Upper lobe of left lung (tissue), 6 donors: ENCODE data around the gene USB1. TPM values are rescaled to one million over a fixed set of nuclear protein-coding genes. Genes with fewer than 3 reads are reported as not detected.

Experiments
- ATAC-seq, 2 donors: fragments of 200-7000 bp; cut with Tn5 transposase; one replicate each; pipeline ENCODE4 v1.9.1; 2022; ENCODE audit warnings: mild to moderate bottlenecking in 2 of 2, moderate library complexity in 2 of 2; ENCODE audit not compliant: low FRiP score in 2 of 2
- DNase-seq, 2 donors: peaks; one replicate each; pipeline ENCODE4 v3.0.0-alpha.2; 2019 to 2020
- H3K27ac ChIP-seq, 4 donors: fragments of 200-600 bp; sonication (generic); one replicate each; pipeline ENCODE4 v1.5.1; 2016 to 2019
- H3K27me3 ChIP-seq, 4 donors: fragments of 200-600 bp; sonication (generic); one replicate each; pipeline ENCODE4 v1.5.1; 2017 to 2019
- H3K36me3 ChIP-seq, 4 donors: fragments of 200-600 bp; sonication (generic); one replicate each; pipeline ENCODE4 v1.5.1; 2016 to 2019
- H3K4me1 ChIP-seq, 4 donors: fragments of 200-600 bp; sonication (generic); one replicate each; pipeline ENCODE4 v1.5.1; 2018 to 2019
- H3K4me3 ChIP-seq, 4 donors: fragments of 200-600 bp; sonication (generic); one replicate each; pipeline ENCODE4 v1.5.1; 2017 to 2019; ENCODE audit warnings: mild to moderate bottlenecking in 2 of 4, moderate library complexity in 1 of 4
- H3K9me3 ChIP-seq, 4 donors: fragments of 200-600 bp; sonication (generic); one replicate each; pipeline ENCODE4 v1.5.1; 2018 to 2019
- CTCF ChIP-seq, 6 experiments: fragments of 450-650 bp in 4 of 6; fragments of 200-600 bp in 2 of 6; sonication (generic) in 2 of 6; IDR thresholded peaks; one replicate each; pipeline ENCODE4 v1.5.1; 2016 to 2019; ENCODE audit warnings: antibody characterized with exemption in 6 of 6
- EP300 ChIP-seq, 4 donors: sonication (generic); formaldehyde crosslinking; IDR thresholded peaks; one replicate each; pipeline ENCODE4 v1.5.1; 2017; ENCODE audit warnings: antibody characterized with exemption in 4 of 4, control low read depth in 2 of 4
- POLR2A ChIP-seq, 4 donors: fragments of 450-650 bp; IDR thresholded peaks; one replicate each; pipeline ENCODE4 v1.5.1; 2016 to 2017; ENCODE audit warnings: antibody characterized with exemption in 4 of 4, mild to moderate bottlenecking in 2 of 4
- POLR2AphosphoS5 ChIP-seq, 2 donors: sonication (generic); formaldehyde crosslinking; IDR thresholded peaks; one replicate each; pipeline ENCODE4 v1.5.1; 2017; ENCODE audit warnings: antibody characterized with exemption in 2 of 2
- WGBS, 2 donors: methylation state at CpG; one replicate each; pipeline ENCODE4 v1.1.5; 2017 to 2018; 5-methylcytosine and 5-hydroxymethylcytosine counted together
- total RNA-seq, 6 donors: library from RNA; depleted of rRNA in 4 of 6; stranded (reverse); fragments of >200 nt in 4 of 6; gene quantifications; one replicate each; pipeline versions ENCODE4 v1.1.0 to v1.2.1, GENCODE V29; 2016 to 2021
- donor health status: DM: no; HTN: no; CAD: no; lungs with moderate emphysema.
- donor health status: DM: no; HTN: yes; CAD: no; lungs with severe emphysema.

USB1 gene
- total RNA-seq, 6 donors from 2014 or later = 32.7 to 55.5 (median 46.5) TPM

GRCh38 chr16:57967916-57968315 lies 33.3 kb upstream of the USB1 start:
- Histone ChIP-seq H3K4me3 (no peak overlapping the region), H3K4me1 (no peaks in the 10 kb centered on the region), H3K9me3 (no peaks in the 10 kb centered on the region), H3K27me3 (no peaks in the 10 kb centered on the region), H3K27ac (no peak overlapping the region), H3K36me3 (no peaks in the 10 kb centered on the region)
- DNase-seq (no peak), ATAC-seq (no peak)
- no peak for TF ChIP-seq CTCF (IDR thresholded peaks at IDR 0.05)
- TF ChIP-seq POLR2A (IDR thresholded peaks at IDR 0.05) = no peak
- no peak for TF ChIP-seq POLR2AphosphoS5 (IDR thresholded peaks at IDR 0.05)
- no peak for TF ChIP-seq EP300 (IDR thresholded peaks at IDR 0.05)

GRCh38 chr16:57969451-57970123 lies 31.6 kb upstream of the USB1 start:
- DNase-seq (peak in 1 of 2 donors; percentile 40), ATAC-seq (peak in 1 of 2 donors; percentile 36)
- Histone ChIP-seq H3K4me3 (no peak overlapping the region), H3K27ac (no peak overlapping the region), H3K9me3 (no peaks in the 10 kb centered on the region), H3K36me3 (no peaks in the 10 kb centered on the region), H3K4me1 (no peaks in the 10 kb centered on the region), H3K27me3 (no peaks in the 10 kb centered on the region)
- no peak for TF ChIP-seq POLR2A (IDR thresholded peaks at IDR 0.05)
- TF ChIP-seq POLR2AphosphoS5 (IDR thresholded peaks at IDR 0.05) = no peak
- TF ChIP-seq CTCF (IDR thresholded peaks at IDR 0.05) = no peak
- no peak for TF ChIP-seq EP300 (IDR thresholded peaks at IDR 0.05)
- WGBS, 2 donors = 88% methylated on average over 10 of the region's 10 CpGs

- WGBS, 2 donors = 79 to 80% methylated on average over 13 of the region's 13 CpGs
- Histone ChIP-seq H3K4me1 (no peaks in the 10 kb centered on the region), H3K27ac (no peak overlapping the region), H3K36me3 (no peaks in the 10 kb centered on the region), H3K4me3 (no peak overlapping the region), H3K27me3 (no peaks in the 10 kb centered on the region), H3K9me3 (no peaks in the 10 kb centered on the region)
- TF ChIP-seq CTCF (IDR thresholded peaks at IDR 0.05) (no peak), EP300 (IDR thresholded peaks at IDR 0.05) (no peak), POLR2AphosphoS5 (IDR thresholded peaks at IDR 0.05) (no peak), POLR2A (IDR thresholded peaks at IDR 0.05) (no peak)
- no peak for DNase-seq
- ATAC-seq = no peak
Measured at GRCh38 chr16:57970319-57970718, 30.9 kb upstream of the USB1 start.

- no peak for ATAC-seq
- Histone ChIP-seq H3K4me3 (no peak within 1 kb of the TSS), H3K36me3 (no peaks in the 10 kb centered on the region), H3K9me3 (no peaks in the 10 kb centered on the region), H3K27me3 (no peaks in the 10 kb centered on the region), H3K27ac (no peak within 1 kb of the TSS), H3K4me1 (no peaks in the 10 kb centered on the region)
- no peak for DNase-seq
- no peak for TF ChIP-seq POLR2A (IDR thresholded peaks at IDR 0.05)
- no peak for TF ChIP-seq POLR2AphosphoS5 (IDR thresholded peaks at IDR 0.05)
- no peak for TF ChIP-seq CTCF (IDR thresholded peaks at IDR 0.05)
- TF ChIP-seq EP300 (IDR thresholded peaks at IDR 0.05) = no peak
- 71 to 88% methylated on average over 5 to 6 of the region's 6 CpGs for WGBS, 2 donors
Measured at GRCh38 chr16:57970970-57971369, 30.2 kb upstream of the USB1 start, which contains the start of gene CNGB1. CNGB1 (minus strand) TSS chr16:57971128; CDS start chr16:57967286, 3,842 bp downstream.

- WGBS, 2 donors = 77 to 93% methylated on average over 1 of the region's 1 CpG
- ATAC-seq (no peak), DNase-seq (no peak)
- H3K27ac ChIP-seq = no peak overlapping the region
- TF ChIP-seq EP300 (IDR thresholded peaks at IDR 0.05) (no peak), CTCF (IDR thresholded peaks at IDR 0.05) (no peak), POLR2AphosphoS5 (IDR thresholded peaks at IDR 0.05) (no peak), POLR2A (IDR thresholded peaks at IDR 0.05) (no peak)
- no peaks in the 10 kb centered on the region for H3K36me3 ChIP-seq
- H3K27me3 ChIP-seq = no peaks in the 10 kb centered on the region
- no peaks in the 10 kb centered on the region for H3K4me1 ChIP-seq
- H3K4me3 ChIP-seq = no peak overlapping the region
- H3K9me3 ChIP-seq = no peaks in the 10 kb centered on the region
Measured at GRCh38 chr16:57971848-57972247, 29.4 kb upstream of the USB1 start.
